GM10266 (cell line): ENCODE measurements around the gene APOB.

Experiments
- DNase-seq: peaks from one replicate; pipeline ENCODE4 v3.0.0; 2012; ENCODE audit errors: extremely low spot score
- TF ChIP-seq, protein P1 (sequence below): IDR thresholded peaks from 2 replicates; pipeline ENCODE4 v1.5.1; 2012; ENCODE audit warnings: mild to moderate bottlenecking, low read depth; ENCODE audit not compliant: control insufficient read depth, insufficient read depth; ENCODE audit errors: missing control alignments

APOB gene

GRCh38 chr2:21035974-21036707 lies 7.7 kb downstream of the APOB start:
- TF ChIP-seq, protein P1, sequence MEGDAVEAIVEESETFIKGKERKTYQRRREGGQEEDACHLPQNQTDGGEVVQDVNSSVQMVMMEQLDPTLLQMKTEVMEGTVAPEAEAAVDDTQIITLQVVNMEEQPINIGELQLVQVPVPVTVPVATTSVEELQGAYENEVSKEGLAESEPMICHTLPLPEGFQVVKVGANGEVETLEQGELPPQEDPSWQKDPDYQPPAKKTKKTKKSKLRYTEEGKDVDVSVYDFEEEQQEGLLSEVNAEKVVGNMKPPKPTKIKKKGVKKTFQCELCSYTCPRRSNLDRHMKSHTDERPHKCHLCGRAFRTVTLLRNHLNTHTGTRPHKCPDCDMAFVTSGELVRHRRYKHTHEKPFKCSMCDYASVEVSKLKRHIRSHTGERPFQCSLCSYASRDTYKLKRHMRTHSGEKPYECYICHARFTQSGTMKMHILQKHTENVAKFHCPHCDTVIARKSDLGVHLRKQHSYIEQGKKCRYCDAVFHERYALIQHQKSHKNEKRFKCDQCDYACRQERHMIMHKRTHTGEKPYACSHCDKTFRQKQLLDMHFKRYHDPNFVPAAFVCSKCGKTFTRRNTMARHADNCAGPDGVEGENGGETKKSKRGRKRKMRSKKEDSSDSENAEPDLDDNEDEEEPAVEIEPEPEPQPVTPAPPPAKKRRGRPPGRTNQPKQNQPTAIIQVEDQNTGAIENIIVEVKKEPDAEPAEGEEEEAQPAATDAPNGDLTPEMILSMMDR = no peak
- DNase-seq = no peak

- DNase-seq = no peak
- TF ChIP-seq, protein P1 = no peak
These were observed 8.4 kb downstream of the APOB start for GRCh38 chr2:21035282-21035973.

- no peak for DNase-seq
- TF ChIP-seq, protein P1 = no peak
These were observed 8.9 kb downstream of the APOB start for GRCh38 chr2:21034972-21035279.

DNA sequence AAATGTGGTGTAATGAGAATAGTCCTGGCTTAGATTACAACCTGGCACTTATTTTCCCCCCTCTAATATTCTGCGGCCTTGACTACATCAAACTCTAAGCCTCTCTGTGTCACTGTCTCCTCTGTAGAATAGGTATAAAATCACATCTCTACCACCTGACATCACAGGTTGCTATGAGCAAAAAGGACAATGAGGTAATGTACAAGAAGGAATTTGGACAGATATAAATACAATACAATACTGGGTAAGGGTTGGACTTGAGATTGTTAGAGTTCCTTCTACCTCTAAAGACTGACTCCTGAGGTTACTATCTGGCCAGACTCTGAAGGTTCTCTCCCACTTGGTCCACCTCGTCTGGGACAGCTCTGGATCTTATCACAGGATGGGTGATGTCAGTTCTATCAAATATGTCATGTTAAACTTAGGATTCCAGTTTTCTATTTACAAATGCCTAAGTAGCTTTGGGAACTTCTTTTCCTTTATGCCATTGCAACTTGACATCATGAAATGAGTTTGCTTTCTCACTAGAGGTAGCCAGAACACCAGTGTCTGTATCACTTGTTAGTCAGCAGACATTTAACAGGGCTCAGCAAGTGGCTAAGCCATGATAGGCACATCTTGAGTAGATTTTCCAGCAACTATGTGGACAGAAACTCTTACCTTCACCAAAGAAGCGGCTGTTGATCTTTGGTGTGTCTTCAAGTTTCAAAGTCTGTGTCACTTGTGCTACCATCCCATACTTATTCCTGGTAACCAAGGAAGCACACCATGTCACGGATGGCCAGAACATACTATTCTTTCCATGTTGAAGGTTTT lies 9.5 kb downstream of the APOB start:
- no peak for DNase-seq
- TF ChIP-seq, protein P1 = no peak

- TF ChIP-seq, protein P1 = no peak
- DNase-seq = no peak
These were observed 10.4 kb downstream of the APOB start for GRCh38 chr2:21033237-21034155.

DNA sequence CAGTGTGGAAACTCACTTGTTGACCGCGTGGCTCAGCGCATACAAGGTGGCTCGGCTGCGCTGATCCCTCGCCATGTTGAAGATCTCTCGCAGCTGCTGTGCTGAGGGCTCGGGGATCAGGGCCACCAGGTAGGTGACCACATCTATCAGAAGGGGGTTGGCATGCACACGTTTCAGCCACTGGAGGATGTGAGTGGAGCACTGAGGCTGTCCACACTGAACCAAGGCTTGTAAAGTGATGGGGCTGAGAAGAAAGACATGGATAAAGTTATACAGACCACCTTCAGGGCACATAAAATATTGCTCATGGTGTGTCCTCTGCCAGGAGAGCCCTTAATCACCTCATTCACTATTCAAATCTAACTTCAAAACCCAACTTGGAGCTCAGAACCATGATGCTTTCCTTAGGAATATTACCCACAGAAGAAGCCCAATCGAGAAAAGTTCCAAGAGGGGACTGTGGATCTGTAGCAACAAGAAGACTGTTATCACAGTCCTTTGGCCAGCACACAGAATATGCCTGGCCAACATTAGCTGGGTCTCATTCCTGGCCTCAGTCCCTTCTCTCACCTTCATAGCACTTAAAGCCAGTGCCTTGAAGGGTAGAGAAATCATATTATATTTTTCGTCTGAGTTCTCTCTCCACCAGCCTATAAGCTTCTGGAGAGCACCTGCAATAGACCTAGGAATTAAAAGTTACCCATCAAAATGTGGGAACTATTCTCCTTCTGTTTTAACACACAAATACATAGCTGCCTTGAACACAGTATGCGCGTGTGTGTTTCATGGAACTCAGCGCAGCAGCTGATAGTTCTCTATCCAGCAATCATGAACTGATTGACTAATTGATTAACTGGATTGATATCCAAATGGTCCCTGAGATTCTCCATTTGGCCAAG lies 11.3 kb downstream of the APOB start:
- TF ChIP-seq, protein P1 = no peak
- no peak for DNase-seq
